BJ (cell line): Measurements from ENCODE around the gene GIPC3. TPM values are rescaled to one million over a fixed set of nuclear protein-coding genes. Genes with fewer than 3 reads are reported as not detected.

Experiments used
- CTCF ChIA-PET: fragments of 350-600 bp; formaldehyde crosslinking; extraction: SDS; loops from one replicate; lab custom pipeline; 2021; ENCODE audit warnings: antibody characterized with exemption, inconsistent platforms; lab: Yijun Ruan, JAX
- POLR2A ChIA-PET: fragments of 300-600 bp; sonication (Branson Sonifier 250); formaldehyde crosslinking; extraction: SDS; loops from one replicate; lab custom pipeline; 2021; ENCODE audit warnings: antibody characterized with exemption; lab: Charles Lee
- DNase-seq: peaks from one replicate; pipeline ENCODE4 v3.0.0-alpha.2; 2011; ENCODE audit warnings: low read depth
- H3K27me3 ChIP-seq: 2 replicates; pipeline ENCODE4 v1.6.0; 2011; ENCODE audit warnings: low read length; ENCODE audit not compliant: control insufficient read depth, insufficient read depth
- H3K36me3 ChIP-seq: 2 replicates; pipeline ENCODE4 v1.5.1; 2011; ENCODE audit warnings: low read length; ENCODE audit not compliant: control insufficient read depth, insufficient read depth
- H3K4me3 ChIP-seq: 2 replicates; pipeline ENCODE4 v1.5.1; 2011; ENCODE audit warnings: low read depth, mild to moderate bottlenecking, control low read depth, low read length
- polyA plus RNA-seq: library from polyadenylated mRNA; depleted of rRNA; stranded (reverse); fragments of >200 nt; gene quantifications from 2 replicates; pipeline ENCODE4 v1.2.3, GENCODE V29; 2011
- TF ChIP-seq, protein P1 (sequence below): IDR thresholded peaks from 2 replicates; pipeline ENCODE4 v1.5.1; 2011; ENCODE audit warnings: low read depth, mild to moderate bottlenecking, control low read depth, inconsistent platforms, low read length, moderate library complexity; ENCODE audit not compliant: insufficient read depth

Gene GIPC3
- polyA plus RNA-seq, 1 experiment, result 0.63 TPM

DNA sequence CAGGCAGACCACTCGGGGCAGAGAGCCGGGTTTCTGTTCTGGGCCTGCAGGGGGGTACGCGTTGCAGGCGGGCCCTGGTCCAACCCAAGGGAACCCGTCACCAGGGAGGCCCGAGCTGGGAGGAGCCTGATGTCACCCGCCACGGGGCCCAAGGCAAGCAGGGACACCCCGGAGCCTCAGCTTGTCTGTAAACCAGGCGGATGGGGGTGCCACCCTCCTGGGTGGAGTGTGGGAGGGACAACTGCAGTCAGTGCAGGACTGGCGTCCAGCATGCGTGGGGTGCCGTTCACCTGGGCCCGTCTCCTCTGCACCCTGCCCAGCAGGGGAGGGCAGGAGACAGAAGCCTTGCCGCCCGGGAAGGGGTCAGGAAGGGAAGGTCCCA is 34.3 kb downstream of the GIPC3 start:
- H3K4me3 ChIP-seq, result no peak overlapping the region
- TF ChIP-seq, protein P1, sequence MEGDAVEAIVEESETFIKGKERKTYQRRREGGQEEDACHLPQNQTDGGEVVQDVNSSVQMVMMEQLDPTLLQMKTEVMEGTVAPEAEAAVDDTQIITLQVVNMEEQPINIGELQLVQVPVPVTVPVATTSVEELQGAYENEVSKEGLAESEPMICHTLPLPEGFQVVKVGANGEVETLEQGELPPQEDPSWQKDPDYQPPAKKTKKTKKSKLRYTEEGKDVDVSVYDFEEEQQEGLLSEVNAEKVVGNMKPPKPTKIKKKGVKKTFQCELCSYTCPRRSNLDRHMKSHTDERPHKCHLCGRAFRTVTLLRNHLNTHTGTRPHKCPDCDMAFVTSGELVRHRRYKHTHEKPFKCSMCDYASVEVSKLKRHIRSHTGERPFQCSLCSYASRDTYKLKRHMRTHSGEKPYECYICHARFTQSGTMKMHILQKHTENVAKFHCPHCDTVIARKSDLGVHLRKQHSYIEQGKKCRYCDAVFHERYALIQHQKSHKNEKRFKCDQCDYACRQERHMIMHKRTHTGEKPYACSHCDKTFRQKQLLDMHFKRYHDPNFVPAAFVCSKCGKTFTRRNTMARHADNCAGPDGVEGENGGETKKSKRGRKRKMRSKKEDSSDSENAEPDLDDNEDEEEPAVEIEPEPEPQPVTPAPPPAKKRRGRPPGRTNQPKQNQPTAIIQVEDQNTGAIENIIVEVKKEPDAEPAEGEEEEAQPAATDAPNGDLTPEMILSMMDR, result no peak
- CTCF ChIA-PET, result interaction anchor here (2.1 to 3.5 kb wide), 2 partner anchors 75 to 77 kb away, joined by 10 to 24 read pairs; no protein-coding TSS in a partner anchor
- peaks cover 17% of the 10 kb centered on the region for H3K36me3 ChIP-seq
- DNase-seq, result no peak
- no peaks in the 10 kb centered on the region for H3K27me3 ChIP-seq
- POLR2A ChIA-PET, result no interaction called here

DNA sequence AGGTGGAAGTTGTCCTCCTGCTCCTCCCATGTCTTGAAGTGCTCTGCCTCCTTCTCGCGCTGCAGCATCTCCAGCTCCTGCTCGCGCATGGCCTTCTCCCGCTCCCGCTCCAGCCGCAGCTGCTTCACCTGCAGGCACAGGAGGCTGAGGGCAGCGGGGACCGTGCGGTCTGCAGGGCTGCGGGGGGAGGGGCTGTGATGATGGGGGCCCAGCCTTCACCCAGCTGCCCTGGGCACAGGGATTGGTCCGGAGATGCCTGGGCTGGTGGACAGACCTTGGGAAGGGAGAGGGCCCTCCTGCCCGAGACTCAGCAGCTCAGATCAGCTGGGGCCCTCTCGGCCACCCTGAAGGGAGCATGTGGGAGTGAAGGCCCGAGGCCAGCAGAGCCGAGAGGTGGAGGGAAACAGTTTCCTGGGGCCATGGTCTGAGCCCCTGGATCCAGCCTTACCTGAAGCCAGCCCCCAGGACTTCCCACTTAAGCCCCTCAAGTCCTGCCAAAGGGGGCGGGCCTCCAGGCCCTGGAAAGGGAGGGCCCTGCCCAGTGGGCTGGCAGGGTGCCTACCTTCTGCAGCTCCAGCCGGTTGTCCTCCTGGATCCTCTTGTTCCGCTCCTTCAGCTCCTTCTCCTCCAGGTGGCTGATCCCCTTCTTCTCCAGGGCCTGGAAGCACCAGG is 35.0 kb downstream of the GIPC3 start:
- TF ChIP-seq, protein P1, result no peak
- no peaks in the 10 kb centered on the region for H3K27me3 ChIP-seq
- ChIA-PET POLR2A (no interaction called here), CTCF (interaction anchor here (1.1 to 3.5 kb wide), 2 partner anchors 13 to 75 kb away, joined by 4 to 24 read pairs; no protein-coding TSS in a partner anchor)
- peaks cover 17% of the 10 kb centered on the region for H3K36me3 ChIP-seq
- H3K4me3 ChIP-seq, result no peak overlapping the region
- no peak for DNase-seq

DNA sequence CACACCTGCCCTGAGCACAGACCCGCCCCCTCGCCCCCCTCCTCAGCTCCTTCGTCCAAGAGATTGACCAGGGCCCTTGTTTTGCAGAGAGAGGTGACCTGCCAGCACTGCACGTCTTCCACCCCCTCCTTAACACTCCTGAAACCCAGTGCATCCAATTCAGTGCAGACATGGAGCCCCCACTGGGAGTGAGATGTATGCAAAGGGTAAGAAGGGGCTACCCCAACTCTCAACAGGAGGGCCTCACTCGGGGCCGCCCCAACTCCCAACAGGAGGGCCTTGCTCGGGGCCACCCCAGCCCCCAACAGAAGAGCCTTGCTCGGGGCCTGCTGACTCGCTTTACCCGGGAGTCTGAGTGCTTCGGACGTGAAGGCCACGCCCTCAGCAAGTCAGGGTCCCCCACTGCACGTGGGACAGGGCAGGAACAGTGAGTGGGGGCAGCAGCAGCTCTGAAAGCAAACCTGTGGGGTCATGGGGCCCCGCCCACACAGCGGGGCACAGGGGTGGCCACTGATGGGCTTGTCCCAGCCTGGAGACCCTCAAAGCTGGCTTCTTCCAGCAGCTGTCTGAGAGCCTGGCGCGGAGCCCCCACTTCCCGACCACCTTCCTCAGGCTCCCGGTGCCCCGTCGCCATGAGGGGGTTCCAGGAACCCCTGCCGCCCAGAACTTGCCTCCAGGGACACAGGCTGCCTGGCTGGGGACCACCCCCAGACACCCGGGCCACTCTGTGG is 35.7 kb downstream of the GIPC3 start:
- POLR2A ChIA-PET, result no interaction called here
- no peak for DNase-seq
- CTCF ChIA-PET, result interaction anchor here (0.6 to 3.5 kb wide), 5 partner anchors 12 to 657 kb away, joined by 3 to 24 read pairs (median 4); no protein-coding TSS in a partner anchor
- Histone ChIP-seq H3K36me3 (peaks cover 15% of the 10 kb centered on the region), H3K4me3 (no peak overlapping the region), H3K27me3 (no peaks in the 10 kb centered on the region)
- TF ChIP-seq, protein P1, result no peak

DNA sequence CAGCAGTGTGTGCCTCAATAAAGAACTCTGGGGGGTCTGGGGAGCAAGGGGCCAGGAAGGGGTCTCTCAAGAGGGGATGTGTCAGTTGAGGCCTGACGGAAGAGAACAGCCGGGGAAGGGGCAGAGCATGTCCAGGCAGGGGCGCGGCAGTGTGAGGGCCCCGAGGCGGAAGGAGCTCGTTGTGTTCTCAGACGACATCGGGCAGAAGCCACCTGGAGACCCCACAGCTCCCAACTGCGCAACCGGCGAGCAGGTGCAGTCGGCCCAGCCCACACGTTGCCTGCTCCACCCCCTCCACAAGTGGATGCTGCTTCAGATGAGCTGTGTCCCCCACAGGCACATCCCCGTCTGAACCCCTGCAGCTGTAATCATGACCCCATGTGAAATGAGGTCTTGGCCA is 36.4 kb downstream of the GIPC3 start:
- CTCF ChIA-PET, result interaction anchor here (0.6 to 1.1 kb wide), 4 partner anchors 73 to 657 kb away, joined by 3 to 6 read pairs (median 4); no protein-coding TSS in a partner anchor
- TF ChIP-seq, protein P1, result no peak
- no peak overlapping the region for H3K4me3 ChIP-seq
- POLR2A ChIA-PET, result no interaction called here
- DNase-seq, result no peak
- no peaks in the 10 kb centered on the region for H3K27me3 ChIP-seq
- H3K36me3 ChIP-seq, result peaks cover 15% of the 10 kb centered on the region

DNA sequence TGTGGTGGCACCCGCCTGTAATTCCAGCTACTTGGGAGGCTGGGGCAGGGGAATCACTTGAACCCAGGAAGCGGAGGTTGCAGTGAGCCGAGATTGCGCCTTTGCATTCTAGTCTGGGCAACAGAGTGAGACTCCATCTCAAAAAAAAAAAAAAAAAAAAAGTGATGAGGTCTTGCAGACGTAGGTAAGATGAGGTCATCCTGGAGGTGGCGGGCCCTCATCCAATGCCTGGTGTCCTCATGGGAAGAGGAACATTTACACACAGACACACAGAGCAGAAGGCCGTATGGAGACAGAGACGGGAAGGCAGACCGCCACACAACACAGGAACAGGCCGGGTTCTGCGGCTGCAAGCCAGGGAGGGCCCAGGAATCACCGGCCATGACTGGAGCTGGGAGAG is 36.9 kb downstream of the GIPC3 start:
- ChIA-PET CTCF (interaction anchor here (0.7 to 1.1 kb wide), 3 partner anchors 74 to 318 kb away, joined by 3 to 6 read pairs (median 4); no protein-coding TSS in a partner anchor), POLR2A (no interaction called here)
- no peaks in the 10 kb centered on the region for H3K27me3 ChIP-seq
- DNase-seq, result no peak
- TF ChIP-seq, protein P1, result no peak
- peaks cover 14% of the 10 kb centered on the region for H3K36me3 ChIP-seq
- H3K4me3 ChIP-seq, result no peak overlapping the region
